Stimulated activated effector memory CD8-positive, alpha-beta T cell treated with anti-CD3 and anti-CD28 coated beads, Interleukin-12 subunit alpha, Interleukin-12 subunit beta, amount 100 ng/mL, for 72 hours (primary cell): Measurements from ENCODE around the gene MAGI2.
"Not testable (repeated sequence)": the region's sequence is repeated elsewhere in the genome, so short reads cannot be mapped to it uniquely, and the experiment has no call there.

Experiments
- ATAC-seq: fragments of 150-1000 bp; cut with Tn5 transposase; 2 replicates; pipeline ENCODE4 v1.10.0; 2021
- DNase-seq, 2 donors: peaks; one replicate each; pipeline ENCODE4 v3.0.0; 2021 to 2022; ENCODE audit warnings: low spot score in 2 of 2
- H3K27ac Mint-ChIP-seq: one replicate; pipeline ENCODE4 v1.8.0; 2022; ENCODE audit warnings: mild to moderate bottlenecking, mixed read lengths
- H3K36me3 Mint-ChIP-seq: one replicate; pipeline ENCODE4 v1.8.0; 2022; ENCODE audit warnings: mild to moderate bottlenecking, mixed read lengths
- H3K4me1 Mint-ChIP-seq: one replicate; pipeline ENCODE4 v1.8.0; 2022; ENCODE audit warnings: mixed read lengths
- H3K4me3 Mint-ChIP-seq: one replicate; pipeline ENCODE4 v1.8.0; 2022; ENCODE audit warnings: mild to moderate bottlenecking, mixed read lengths
- H3K9me3 Mint-ChIP-seq: one replicate; pipeline ENCODE4 v1.8.0; 2022; ENCODE audit warnings: mixed read lengths

Gene MAGI2

DNA sequence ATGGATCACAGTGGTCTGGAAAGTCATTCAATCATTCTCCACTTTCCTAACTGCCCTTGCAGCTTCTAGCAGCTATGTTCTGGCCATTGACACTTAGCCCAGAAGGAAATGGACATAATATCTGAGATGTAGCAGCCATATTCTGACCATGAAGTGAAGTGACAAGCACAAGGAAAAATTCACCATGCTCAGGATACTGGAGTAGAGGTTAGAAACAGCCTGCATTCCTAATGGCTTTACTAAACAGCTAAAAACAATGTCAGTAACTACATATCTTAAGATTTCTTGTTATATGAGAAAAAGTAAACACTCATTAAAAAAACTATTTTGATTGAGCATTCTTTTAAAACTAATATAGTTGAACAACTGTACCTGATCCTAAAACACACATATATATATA lies 443.8 kb downstream of the MAGI2 start:
- H3K27ac Mint-ChIP-seq: no peak overlapping the region
- DNase-seq (no peak), ATAC-seq (no peak)
- peaks cover 15% of the 10 kb centered on the region for H3K9me3 Mint-ChIP-seq
- H3K4me1 Mint-ChIP-seq: no peaks in the 10 kb centered on the region
- H3K36me3 Mint-ChIP-seq: no peaks in the 10 kb centered on the region
- no peak overlapping the region for H3K4me3 Mint-ChIP-seq

DNA sequence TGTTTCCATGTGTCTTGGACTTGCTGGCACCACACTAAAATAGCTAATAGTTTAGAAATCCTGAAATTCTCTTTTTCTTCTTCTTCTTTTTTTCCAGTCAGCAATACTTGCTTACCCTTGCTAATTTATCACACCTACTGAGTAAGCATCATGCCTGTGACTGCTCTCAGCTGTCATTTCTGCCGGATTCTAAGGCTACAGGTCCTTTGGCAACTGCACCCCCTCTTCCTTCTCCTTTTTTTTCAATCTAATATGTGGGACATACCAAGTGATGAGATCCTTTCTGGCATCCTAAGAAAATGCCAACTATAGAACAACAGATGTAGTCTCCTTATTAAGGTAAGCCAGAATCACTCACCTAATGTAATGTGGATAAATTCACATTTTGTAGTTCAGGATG lies 444.7 kb downstream of the MAGI2 start:
- ATAC-seq (no peak), DNase-seq (no peak)
- Mint-ChIP-seq H3K4me1 (no peaks in the 10 kb centered on the region), H3K27ac (no peak overlapping the region), H3K36me3 (no peaks in the 10 kb centered on the region), H3K9me3 (peaks cover 20% of the 10 kb centered on the region), H3K4me3 (no peak overlapping the region)

DNA sequence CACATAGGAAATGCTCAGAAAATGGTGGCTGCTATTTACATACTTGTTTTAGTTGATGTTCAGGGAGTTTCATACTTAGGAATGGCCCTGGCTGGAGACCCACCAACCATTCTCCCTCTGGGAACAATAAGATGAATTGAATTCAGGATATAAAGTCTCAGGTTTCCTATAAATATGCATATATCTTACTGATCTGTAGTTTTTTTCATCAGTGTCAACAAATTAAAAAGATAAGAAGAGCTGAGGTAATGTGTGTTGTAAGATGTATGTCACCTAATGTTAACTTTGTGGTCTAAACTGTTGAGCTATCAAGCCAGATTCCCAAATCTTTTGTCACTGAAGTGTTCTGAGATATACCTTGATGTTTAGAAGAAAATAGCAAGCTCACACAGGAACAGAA lies 457.5 kb downstream of the MAGI2 start:
- Mint-ChIP-seq H3K36me3 (no peaks in the 10 kb centered on the region), H3K27ac (no peak overlapping the region), H3K4me1 (no peaks in the 10 kb centered on the region), H3K4me3 (no peak overlapping the region), H3K9me3 (peaks cover 5% of the 10 kb centered on the region)
- ATAC-seq (no peak), DNase-seq (no peak)

DNA sequence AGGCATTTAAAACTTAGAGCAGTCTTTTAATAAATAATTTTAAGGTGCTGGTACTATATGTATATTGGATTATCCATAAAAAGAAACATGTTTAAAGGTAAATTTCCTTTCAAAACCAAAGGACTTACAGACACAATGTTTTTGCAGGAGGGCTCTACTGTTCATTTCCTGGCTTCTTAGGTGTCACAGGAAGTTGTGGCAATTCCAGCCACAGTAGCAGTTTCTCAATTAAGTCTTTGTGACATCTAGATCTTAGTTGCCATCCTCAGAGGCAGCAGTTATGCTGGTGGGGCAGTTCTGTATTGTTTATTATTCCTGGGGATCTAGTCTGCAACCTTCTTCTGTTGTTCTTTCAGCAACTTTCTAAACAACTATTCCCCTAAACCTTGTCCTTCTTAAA lies 460.1 kb downstream of the MAGI2 start:
- Mint-ChIP-seq H3K36me3 (no peaks in the 10 kb centered on the region), H3K9me3 (peaks cover 13% of the 10 kb centered on the region), H3K4me3 (no peak overlapping the region), H3K27ac (no peak overlapping the region), H3K4me1 (no peaks in the 10 kb centered on the region)
- no peak for DNase-seq
- no peak for ATAC-seq

GRCh38 chr7:78985509-78985908 lies 468.0 kb downstream of the MAGI2 start:
- ATAC-seq (no peak), DNase-seq (no peak)
- Mint-ChIP-seq H3K27ac (no peak overlapping the region), H3K36me3 (no peaks in the 10 kb centered on the region), H3K4me1 (no peaks in the 10 kb centered on the region), H3K9me3 (peaks cover 26% of the 10 kb centered on the region), H3K4me3 (no peak overlapping the region)

GRCh38 chr7:78983483-78983882 lies 470.0 kb downstream of the MAGI2 start:
- Mint-ChIP-seq H3K4me3 (no peak overlapping the region), H3K27ac (no peak overlapping the region)

DNA sequence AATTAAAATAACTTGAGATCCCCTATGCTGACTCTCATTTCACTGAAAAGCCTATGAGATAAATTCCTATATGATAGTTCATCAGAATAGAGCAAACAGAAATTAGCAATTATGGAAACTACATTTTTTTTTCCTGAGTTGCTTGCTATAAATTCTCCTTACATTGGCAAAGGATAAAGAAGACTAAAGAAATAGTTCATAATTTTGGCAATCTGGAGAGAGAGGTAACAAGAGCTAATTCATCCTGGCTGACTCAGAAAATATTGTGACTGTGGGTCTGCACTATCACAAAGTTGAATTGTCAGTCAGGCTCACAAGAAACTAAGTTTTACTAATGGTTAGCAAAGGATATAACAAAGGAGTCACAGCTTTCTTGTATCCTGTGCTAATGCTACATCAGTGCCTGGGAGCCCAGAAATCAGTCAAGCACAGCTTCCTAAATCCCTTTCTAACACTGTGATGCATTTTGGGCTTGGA lies 483.0 kb downstream of the MAGI2 start:
- peaks cover 16% of the 10 kb centered on the region for H3K9me3 Mint-ChIP-seq
- no peak overlapping the region for H3K27ac Mint-ChIP-seq
- no peaks in the 10 kb centered on the region for H3K4me1 Mint-ChIP-seq
- H3K36me3 Mint-ChIP-seq: no peaks in the 10 kb centered on the region
- H3K4me3 Mint-ChIP-seq: no peak overlapping the region
- DNase-seq: no peak
- no peak for ATAC-seq

More at GRCh38 chr7:78983483-78983882, 470.0 kb downstream of the MAGI2 start:
- Mint-ChIP-seq H3K9me3 (peaks cover 20% of the 10 kb centered on the region), H3K4me1 (no peaks in the 10 kb centered on the region), H3K36me3 (no peaks in the 10 kb centered on the region)
- DNase-seq: no peak
- no peak for ATAC-seq

GRCh38 chr7:78968951-78969350 lies 484.5 kb downstream of the MAGI2 start:
- H3K27ac Mint-ChIP-seq: no peak overlapping the region
- H3K36me3 Mint-ChIP-seq: no peaks in the 10 kb centered on the region
- no peaks in the 10 kb centered on the region for H3K4me1 Mint-ChIP-seq
- no peak for DNase-seq
- H3K9me3 Mint-ChIP-seq: peaks cover 11% of the 10 kb centered on the region
- ATAC-seq: no peak
- no peak overlapping the region for H3K4me3 Mint-ChIP-seq

DNA sequence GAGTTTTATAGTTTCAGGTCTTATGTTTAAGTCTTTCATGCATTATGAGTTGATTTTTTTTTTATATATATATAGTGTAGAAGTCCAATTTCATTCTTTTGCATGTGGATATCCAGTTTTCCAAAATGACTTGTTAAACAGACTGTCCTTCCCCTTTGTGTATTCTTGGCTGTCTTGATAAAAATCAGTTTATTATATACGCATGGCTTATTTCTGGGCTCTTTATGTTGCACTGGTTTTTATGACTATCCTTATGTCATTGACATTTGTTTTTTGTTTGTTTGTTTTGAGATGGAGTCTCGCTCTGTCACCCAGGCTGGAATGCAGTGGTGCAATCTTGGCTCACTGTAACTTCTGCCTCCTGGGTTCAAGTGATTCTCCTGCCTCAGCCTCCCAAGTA lies 485.9 kb downstream of the MAGI2 start:
- H3K36me3 Mint-ChIP-seq, H3K4me1 Mint-ChIP-seq, H3K27ac Mint-ChIP-seq, DNase-seq, H3K4me3 Mint-ChIP-seq, ATAC-seq: not testable (repeated sequence)
- H3K9me3 Mint-ChIP-seq: peaks cover 11% of the 10 kb centered on the region

DNA sequence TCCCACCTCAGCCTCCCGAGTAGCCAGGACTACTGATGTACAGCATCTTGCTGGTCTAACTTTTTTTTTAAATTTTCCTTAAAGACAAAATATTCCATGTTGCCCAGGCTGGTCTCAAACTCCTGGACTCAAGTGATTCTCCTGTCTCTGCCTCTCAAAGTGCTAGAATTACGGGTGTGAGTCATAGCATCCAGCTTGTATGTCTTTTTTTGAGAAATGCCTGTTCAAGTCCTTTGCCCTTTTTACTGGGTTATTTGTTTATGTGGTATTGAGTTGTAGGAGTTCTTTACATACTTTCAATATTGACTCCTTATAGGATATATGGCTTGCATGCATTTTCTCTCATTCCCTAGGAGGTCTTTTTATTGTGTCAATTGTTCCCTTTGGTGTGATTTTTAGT lies 486.4 kb downstream of the MAGI2 start:
- DNase-seq (no peak), ATAC-seq (no peak)
- H3K9me3 Mint-ChIP-seq: peaks cover 11% of the 10 kb centered on the region
- H3K27ac Mint-ChIP-seq: no peak overlapping the region
- H3K4me1 Mint-ChIP-seq: no peaks in the 10 kb centered on the region
- H3K4me3 Mint-ChIP-seq: no peak overlapping the region
- no peaks in the 10 kb centered on the region for H3K36me3 Mint-ChIP-seq

GRCh38 chr7:78959477-78959876 lies 494.0 kb downstream of the MAGI2 start:
- no peak for ATAC-seq
- Mint-ChIP-seq H3K4me3 (no peak overlapping the region), H3K36me3 (no peaks in the 10 kb centered on the region), H3K4me1 (no peaks in the 10 kb centered on the region), H3K27ac (no peak overlapping the region), H3K9me3 (peaks cover 8% of the 10 kb centered on the region)
- no peak for DNase-seq

DNA sequence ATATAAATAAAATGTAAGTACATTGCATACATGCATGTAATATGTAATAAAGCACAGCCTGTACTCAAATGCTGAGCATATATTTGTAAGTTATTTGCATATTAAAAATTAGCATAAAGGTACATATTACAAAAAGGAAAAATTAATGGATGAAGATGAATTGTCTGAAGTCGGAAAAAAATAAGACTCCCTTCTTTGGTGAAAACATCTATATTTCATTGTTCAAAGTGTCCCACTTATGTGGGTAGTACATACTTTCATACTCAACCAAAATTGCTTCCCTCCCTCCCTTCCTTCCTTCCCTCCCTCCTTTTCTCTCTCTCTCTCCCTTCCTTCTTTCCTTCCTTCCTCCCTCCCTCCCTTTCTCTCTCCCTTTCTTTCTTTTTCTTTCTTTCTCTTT lies 498.1 kb downstream of the MAGI2 start:
- Mint-ChIP-seq H3K27ac (no peak overlapping the region), H3K4me1 (no peaks in the 10 kb centered on the region), H3K36me3 (no peaks in the 10 kb centered on the region), H3K4me3 (no peak overlapping the region), H3K9me3 (peaks cover 8% of the 10 kb centered on the region)
- DNase-seq (no peak), ATAC-seq (no peak)

GRCh38 chr7:78953726-78954363 lies 499.6 kb downstream of the MAGI2 start:
- Mint-ChIP-seq H3K9me3 (peaks cover 11% of the 10 kb centered on the region), H3K4me1 (no peaks in the 10 kb centered on the region), H3K36me3 (no peaks in the 10 kb centered on the region), H3K4me3 (no peak overlapping the region), H3K27ac (no peak overlapping the region)
- ATAC-seq (no peak), DNase-seq (no peak)

DNA sequence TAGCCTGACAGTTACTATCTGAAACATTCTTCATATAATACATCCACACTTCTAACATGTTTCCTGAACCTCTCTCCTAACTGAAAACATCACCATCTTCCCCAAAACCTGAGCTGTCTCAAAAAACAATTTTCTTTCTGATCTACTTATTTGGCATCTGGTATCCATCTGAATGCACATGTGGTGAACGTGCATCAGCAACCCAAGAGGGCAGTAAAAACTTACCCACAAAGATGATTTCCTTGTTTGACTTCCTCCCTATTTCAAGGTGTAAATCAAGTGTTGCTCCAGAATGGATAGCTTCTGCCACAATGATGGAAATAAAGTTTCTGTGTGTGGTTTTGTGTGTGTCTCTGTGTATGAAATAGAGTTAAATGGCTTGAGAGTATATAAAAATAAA lies 500.4 kb downstream of the MAGI2 start:
- no peak for ATAC-seq
- no peak overlapping the region for H3K4me3 Mint-ChIP-seq
- no peaks in the 10 kb centered on the region for H3K36me3 Mint-ChIP-seq
- no peak overlapping the region for H3K27ac Mint-ChIP-seq
- H3K4me1 Mint-ChIP-seq: no peaks in the 10 kb centered on the region
- H3K9me3 Mint-ChIP-seq: peaks cover 11% of the 10 kb centered on the region
- no peak for DNase-seq

- DNase-seq (no peak), ATAC-seq (no peak)
- Mint-ChIP-seq H3K36me3 (no peaks in the 10 kb centered on the region), H3K27ac (no peak overlapping the region), H3K4me3 (no peak overlapping the region), H3K9me3 (peaks cover 14% of the 10 kb centered on the region), H3K4me1 (no peaks in the 10 kb centered on the region)
Measured at GRCh38 chr7:78939669-78940068, 513.8 kb downstream of the MAGI2 start.

DNA sequence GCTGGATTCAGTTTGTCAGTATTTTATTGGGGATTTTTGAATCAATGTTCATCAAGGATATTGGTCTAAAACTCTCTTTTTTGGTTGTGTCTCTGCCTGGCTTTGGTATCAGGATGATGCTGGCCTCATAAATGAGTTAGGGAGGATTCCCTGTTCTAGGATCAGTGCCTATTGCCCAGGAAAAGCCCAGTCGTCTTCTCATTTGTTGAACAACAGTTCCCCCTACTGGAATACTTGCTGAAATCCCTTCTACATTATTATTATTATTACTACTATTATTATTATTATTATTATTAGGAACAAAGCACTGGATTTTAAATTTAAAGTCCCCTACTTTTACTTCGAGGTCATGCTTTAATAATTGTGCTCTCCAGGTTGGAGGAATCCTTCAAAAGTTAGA lies 528.9 kb downstream of the MAGI2 start:
- H3K4me3 Mint-ChIP-seq: no peak overlapping the region
- no peaks in the 10 kb centered on the region for H3K4me1 Mint-ChIP-seq
- ATAC-seq: no peak
- no peak for DNase-seq
- no peaks in the 10 kb centered on the region for H3K36me3 Mint-ChIP-seq
- peaks cover 4% of the 10 kb centered on the region for H3K9me3 Mint-ChIP-seq
- no peak overlapping the region for H3K27ac Mint-ChIP-seq

- DNase-seq (no peak), ATAC-seq (no peak)
Measured at GRCh38 chr7:78912781-78913180, 540.7 kb downstream of the MAGI2 start.

More at GRCh38 chr7:78912781-78913180, 540.7 kb downstream of the MAGI2 start:
- H3K4me1 Mint-ChIP-seq: no peaks in the 10 kb centered on the region
- no peak overlapping the region for H3K27ac Mint-ChIP-seq
- no peaks in the 10 kb centered on the region for H3K36me3 Mint-ChIP-seq
- peaks cover 11% of the 10 kb centered on the region for H3K9me3 Mint-ChIP-seq
- no peak overlapping the region for H3K4me3 Mint-ChIP-seq
